Gastroesophageal sphincter (tissue), 4 donors: ENCODE data around the gene EXD3. TPM values are rescaled to one million over a fixed set of nuclear protein-coding genes. Genes with fewer than 3 reads are reported as not detected.

Experiments
- ATAC-seq: fragments of 150-250 bp; one replicate; pipeline ENCODE4 v1.9.1; 2016; ENCODE audit warnings: mild to moderate bottlenecking, moderate library complexity
- H3K27ac ChIP-seq, 4 donors: fragments of 200-600 bp; sonication (generic) in 3 of 4; 1 replicate in 3 of 4; 2 replicates in 1 of 4; pipeline ENCODE4 v1.5.1; 2016 to 2019
- H3K27me3 ChIP-seq: fragments of 200-600 bp; sonication (generic); one replicate; pipeline ENCODE4 v1.5.1; 2019
- H3K36me3 ChIP-seq, 2 donors: fragments of 200-600 bp; sonication (generic); one replicate each; pipeline ENCODE4 v1.5.1; 2019; ENCODE audit warnings: control low read depth in 1 of 2
- H3K4me1 ChIP-seq, 3 donors: fragments of 200-600 bp; sonication (generic); 1 replicate in 2 of 3; 2 replicates in 1 of 3; pipeline ENCODE4 v1.5.1; 2016 to 2019; ENCODE audit warnings: control low read depth in 2 of 3
- H3K4me3 ChIP-seq, 2 donors: fragments of 200-600 bp; sonication (generic); one replicate each; pipeline ENCODE4 v1.5.1; 2019; ENCODE audit warnings: mild to moderate bottlenecking in 1 of 2, moderate library complexity in 1 of 2
- H3K9me3 ChIP-seq, 3 donors: fragments of 200-600 bp; sonication (generic); one replicate each; pipeline ENCODE4 v1.5.1; 2017 to 2019; ENCODE audit warnings: control low read depth in 2 of 3
- CTCF ChIP-seq, 4 experiments: fragments of 200-600 bp in 2 of 4; fragments of 450-650 bp in 2 of 4; sonication (generic) in 1 of 4; IDR thresholded peaks; one replicate each; pipeline ENCODE4 v1.5.1; 2017 to 2019; ENCODE audit warnings: antibody characterized with exemption in 4 of 4, mild to moderate bottlenecking in 2 of 4, moderate library complexity in 2 of 4
- EP300 ChIP-seq: sonication (generic); formaldehyde crosslinking; IDR thresholded peaks from one replicate; pipeline ENCODE4 v1.6.1; 2017; ENCODE audit warnings: antibody characterized with exemption, mild to moderate bottlenecking
- POLR2A ChIP-seq, 2 donors: fragments of 450-650 bp; IDR thresholded peaks; one replicate each; pipeline ENCODE4 v1.6.1; 2017; ENCODE audit warnings: antibody characterized with exemption in 2 of 2, mild to moderate bottlenecking in 2 of 2, moderate library complexity in 1 of 2
- POLR2AphosphoS5 ChIP-seq: sonication (generic); formaldehyde crosslinking; IDR thresholded peaks from one replicate; pipeline ENCODE4 v1.6.1; 2017; ENCODE audit warnings: antibody characterized with exemption
- WGBS, 2 donors: methylation state at CpG; one replicate each; pipeline ENCODE4 v1.1.5; 2018; ENCODE audit warnings: low coverage in 1 of 2; 5-methylcytosine and 5-hydroxymethylcytosine counted together
- total RNA-seq, 4 donors: library from RNA; depleted of rRNA; stranded (reverse); fragments of >200 nt; gene quantifications; one replicate each; pipeline ENCODE4 v1.1.0, GENCODE V29; 2016

Gene EXD3
- total RNA-seq, 4 donors from 2014 or later, result 3.7 to 29.7 (median 10.9) TPM

- H3K27me3 ChIP-seq, result peaks cover 59% of the 10 kb centered on the region
- TF ChIP-seq EP300, result no peak
- no peak for TF ChIP-seq CTCF (IDR thresholded peaks at IDR 0.05)
- no peak for TF ChIP-seq POLR2AphosphoS5
- TF ChIP-seq POLR2A (IDR thresholded peaks at IDR 0.05), result no peak
- no peaks in the 10 kb centered on the region for H3K36me3 ChIP-seq
- H3K4me1 ChIP-seq, result peaks cover 0 to 30% (median 21%) of the 10 kb centered on the region in 3 donors
- 86 to 100% methylated on average over 1 to 9 of the region's 20 CpGs for WGBS, 2 donors
- ATAC-seq, result no peak
- no peak overlapping the region for H3K27ac ChIP-seq
- H3K4me3 ChIP-seq, result no peak overlapping the region
- H3K9me3 ChIP-seq, result no peaks in the 10 kb centered on the region
Observed at GRCh38 chr9:137310189-137311052, 112.5 kb downstream of the EXD3 start.

- Histone ChIP-seq H3K4me1 (peaks cover 0 to 37% (median 30%) of the 10 kb centered on the region in 3 donors), H3K36me3 (no peaks in the 10 kb centered on the region), H3K9me3 (no peaks in the 10 kb centered on the region), H3K27ac (no peak overlapping the region), H3K27me3 (peaks cover 61% of the 10 kb centered on the region), H3K4me3 (no peak overlapping the region)
- 80 to 89% methylated on average over 1 to 6 of the region's 15 CpGs for WGBS, 2 donors
- TF ChIP-seq POLR2AphosphoS5, result no peak
- no peak for TF ChIP-seq CTCF (IDR thresholded peaks at IDR 0.05)
- no peak for TF ChIP-seq EP300
- TF ChIP-seq POLR2A (IDR thresholded peaks at IDR 0.05), result no peak
- no peak for ATAC-seq
Observed at GRCh38 chr9:137309368-137310188, 113.4 kb downstream of the EXD3 start.

- no peak for TF ChIP-seq POLR2AphosphoS5
- TF ChIP-seq CTCF (IDR thresholded peaks at IDR 0.05), result no peak
- no peak for TF ChIP-seq POLR2A (IDR thresholded peaks at IDR 0.05)
- TF ChIP-seq EP300, result no peak
- Histone ChIP-seq H3K27ac (no peak overlapping the region), H3K36me3 (no peaks in the 10 kb centered on the region), H3K27me3 (peaks cover 76% of the 10 kb centered on the region), H3K9me3 (no peaks in the 10 kb centered on the region), H3K4me3 (no peak overlapping the region), H3K4me1 (peaks cover 0 to 51% (median 36%) of the 10 kb centered on the region in 3 donors)
- no peak for ATAC-seq
- 10% methylated on average over 4 of the region's 20 CpGs; no CpG with 5 or more reads in 1 of the 2 donors for WGBS, 2 donors
Observed at GRCh38 chr9:137308057-137308619, 114.8 kb downstream of the EXD3 start.

- Histone ChIP-seq H3K27ac (no peak overlapping the region), H3K36me3 (no peaks in the 10 kb centered on the region), H3K4me1 (peaks cover 0 to 58% (median 39%) of the 10 kb centered on the region in 3 donors), H3K27me3 (peaks cover 81% of the 10 kb centered on the region), H3K4me3 (no peak overlapping the region), H3K9me3 (no peaks in the 10 kb centered on the region)
- WGBS, 2 donors, result 20 to 23% methylated on average over 1 to 7 of the region's 30 CpGs
- ATAC-seq, result no peak
- no peak for TF ChIP-seq POLR2AphosphoS5
- TF ChIP-seq EP300, result no peak
Observed at GRCh38 chr9:137307255-137308056, 115.5 kb downstream of the EXD3 start.
